CD4-positive, alpha-beta T cell treated with Interleukin-21 for 1 hour (primary cell): Measurements from ENCODE around the gene VRTN.
A peak's percentile ranks its signal among the peaks of the same experiment; 100 is the strongest.
"Not testable (repeated sequence)": the region's sequence is repeated elsewhere in the genome, so short reads cannot be mapped to it uniquely, and the experiment has no call there.

Experiments
- DNase-seq: peaks from one replicate; pipeline ENCODE4 v3.0.0-alpha.2; 2020

Gene VRTN

DNA sequence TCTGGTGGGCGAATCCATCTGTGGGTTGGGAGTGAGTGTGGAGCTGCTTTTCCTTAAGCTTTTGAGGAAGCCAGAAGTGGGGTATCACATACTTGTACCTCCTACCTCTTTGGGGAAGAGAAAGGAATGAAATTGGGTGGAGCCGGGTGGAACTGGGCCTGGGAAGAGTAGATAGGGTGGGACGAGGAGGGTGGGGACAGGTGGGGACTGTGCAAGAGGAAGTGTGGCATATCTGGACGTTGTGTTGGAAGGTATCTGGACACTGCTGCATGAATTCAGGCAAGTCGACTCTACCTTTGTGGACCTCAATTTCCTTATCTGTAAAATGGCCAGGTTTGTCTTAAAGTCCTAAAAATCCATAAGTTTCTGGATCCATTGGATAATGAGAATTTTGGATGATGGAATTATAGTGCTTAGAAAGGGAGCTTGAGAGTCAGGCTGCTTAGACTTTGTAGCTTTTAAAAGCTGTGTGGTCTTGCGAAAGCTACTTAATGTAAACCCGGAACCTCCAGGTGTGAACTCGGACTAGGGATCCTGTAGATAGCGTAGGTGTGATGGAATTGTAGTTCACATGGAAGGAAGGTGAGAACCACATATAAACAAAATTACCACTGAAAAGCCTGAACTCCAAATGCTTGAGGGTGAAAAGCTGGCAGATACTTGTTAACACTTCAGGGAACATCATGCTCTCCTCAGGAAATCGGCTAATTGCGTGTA lies 2.1 kb downstream of the VRTN start:
- no peak for DNase-seq

DNA sequence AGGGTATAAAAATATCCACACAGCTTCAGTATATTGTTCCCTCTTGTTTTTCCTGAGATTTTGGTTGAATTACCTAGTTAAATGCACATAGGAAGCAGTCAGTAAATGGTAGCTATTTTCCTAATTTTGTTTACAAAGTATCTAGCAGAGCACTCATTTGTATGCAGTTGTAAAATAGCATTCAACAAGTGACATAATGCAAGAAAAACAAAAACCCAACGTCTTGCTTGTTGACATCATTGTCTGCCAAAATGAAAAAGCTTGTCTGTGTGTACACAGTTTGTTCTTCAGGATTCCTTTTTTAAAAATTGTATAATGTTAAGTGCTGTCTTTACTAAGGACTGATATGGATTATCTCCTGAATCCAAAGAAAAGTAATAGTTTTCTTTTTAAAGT lies 2.7 kb downstream of the VRTN start:
- DNase-seq, result no peak

GRCh38 chr14:74356892-74357575 lies 8.8 kb downstream of the VRTN start:
- no peak for DNase-seq

DNA sequence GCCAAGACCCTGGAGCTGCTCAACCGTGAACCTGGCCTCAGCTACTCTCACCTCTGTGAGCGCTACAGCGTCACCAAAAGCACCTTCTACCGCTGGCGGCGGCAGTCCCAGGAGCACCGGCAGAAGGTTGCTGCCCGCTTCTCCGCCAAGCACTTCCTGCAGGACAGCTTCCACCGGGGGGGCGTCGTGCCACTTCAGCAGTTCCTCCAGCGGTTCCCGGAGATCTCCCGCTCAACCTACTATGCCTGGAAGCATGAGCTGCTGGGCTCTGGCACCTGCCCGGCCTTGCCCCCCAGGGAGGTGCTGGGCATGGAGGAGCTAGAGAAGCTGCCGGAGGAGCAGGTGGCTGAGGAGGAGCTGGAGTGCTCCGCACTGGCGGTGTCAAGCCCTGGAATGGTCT lies 9.3 kb downstream of the VRTN start:
- no peak for DNase-seq

DNA sequence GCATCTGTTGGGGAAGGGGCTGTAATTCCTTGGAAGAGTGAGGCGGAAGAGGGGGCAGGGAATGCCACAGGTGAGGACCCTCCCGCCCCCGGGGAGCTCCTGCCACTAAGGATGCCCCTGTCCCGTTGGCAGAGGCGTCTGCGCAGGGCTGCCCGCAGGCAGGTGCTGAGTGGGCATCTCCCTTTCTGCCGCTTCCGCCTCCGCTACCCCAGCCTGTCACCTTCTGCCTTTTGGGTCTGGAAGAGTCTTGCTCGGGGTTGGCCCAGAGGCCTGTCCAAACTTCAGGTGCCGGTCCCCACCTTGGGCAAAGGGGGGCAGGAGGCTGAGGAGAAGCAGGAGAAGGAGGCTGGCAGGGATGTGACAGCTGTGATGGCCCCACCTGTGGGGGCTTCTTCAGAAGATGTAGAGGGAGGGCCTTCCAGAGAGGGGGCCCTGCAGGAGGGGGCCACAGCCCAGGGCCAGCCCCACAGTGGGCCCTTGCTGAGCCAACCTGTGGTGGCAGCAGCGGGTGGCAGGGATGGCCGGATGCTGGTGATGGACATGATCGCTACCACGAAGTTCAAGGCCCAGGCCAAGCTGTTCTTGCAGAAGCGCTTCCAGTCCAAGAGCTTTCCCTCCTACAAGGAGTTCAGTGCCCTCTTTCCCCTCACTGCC lies 10.0 kb downstream of the VRTN start:
- DNase-seq, result no peak

- no peak for DNase-seq
Observed at GRCh38 chr14:74360163-74360562, 11.9 kb downstream of the VRTN start.

DNA sequence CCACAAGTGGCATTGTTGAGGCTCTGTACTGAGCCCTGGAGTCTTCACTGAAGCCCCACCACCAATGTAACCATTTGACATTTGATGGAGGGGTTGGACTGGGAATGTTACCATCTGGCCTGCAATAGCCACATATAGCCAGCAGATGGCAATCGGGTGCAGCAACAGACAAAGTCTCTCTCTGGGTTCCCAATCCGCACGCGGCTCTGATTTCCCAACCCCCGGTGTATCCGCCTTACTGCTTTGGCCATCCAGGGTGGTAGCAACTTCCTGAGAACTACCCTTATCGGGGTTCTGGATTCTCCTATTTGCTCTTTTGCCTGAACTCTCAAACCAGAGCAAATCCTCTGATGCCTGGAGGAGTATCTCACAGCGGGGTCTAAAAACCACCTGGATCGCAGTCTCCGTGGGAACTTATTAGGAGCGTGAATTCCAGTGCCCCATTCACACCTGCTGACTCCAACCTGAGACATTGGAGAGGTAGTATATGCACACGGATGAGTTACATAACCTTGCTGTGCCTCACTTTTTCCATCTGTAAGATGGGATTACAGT lies 14.2 kb downstream of the VRTN start:
- DNase-seq, result peak; percentile 67

GRCh38 chr14:74364271-74364880 lies 16.1 kb downstream of the VRTN start:
- no peak for DNase-seq

- no peak for DNase-seq
Observed at GRCh38 chr14:74368026-74368425, 19.8 kb downstream of the VRTN start.

DNA sequence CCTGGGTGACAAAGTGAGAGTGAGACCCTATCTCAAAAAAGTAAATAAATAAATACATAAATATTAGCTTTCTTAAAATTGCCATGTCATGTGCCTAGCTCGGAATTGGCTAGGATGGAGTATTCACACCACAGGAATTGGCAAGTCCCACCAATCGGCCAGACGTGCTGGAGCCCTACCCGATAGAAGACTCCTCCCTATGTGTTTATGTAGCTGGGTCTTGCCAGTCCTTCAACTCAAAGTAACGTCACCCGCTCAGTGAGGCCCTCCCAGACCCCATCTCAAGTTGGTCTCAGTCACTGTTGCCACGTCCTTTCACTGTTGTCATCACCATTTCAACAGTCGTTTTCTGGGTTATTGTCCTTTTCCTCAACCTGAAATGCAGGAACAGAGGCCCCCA lies 20.2 kb downstream of the VRTN start:
- no peak for DNase-seq

GRCh38 chr14:74377976-74378690 lies 29.9 kb downstream of the VRTN start:
- no peak for DNase-seq

GRCh38 chr14:74380172-74380571 lies 31.9 kb downstream of the VRTN start:
- DNase-seq, result no peak

- DNase-seq, result no peak
Observed at GRCh38 chr14:74380845-74381244, 32.6 kb downstream of the VRTN start.

GRCh38 chr14:74381571-74381970 lies 33.3 kb downstream of the VRTN start:
- DNase-seq, result not testable (repeated sequence)

DNA sequence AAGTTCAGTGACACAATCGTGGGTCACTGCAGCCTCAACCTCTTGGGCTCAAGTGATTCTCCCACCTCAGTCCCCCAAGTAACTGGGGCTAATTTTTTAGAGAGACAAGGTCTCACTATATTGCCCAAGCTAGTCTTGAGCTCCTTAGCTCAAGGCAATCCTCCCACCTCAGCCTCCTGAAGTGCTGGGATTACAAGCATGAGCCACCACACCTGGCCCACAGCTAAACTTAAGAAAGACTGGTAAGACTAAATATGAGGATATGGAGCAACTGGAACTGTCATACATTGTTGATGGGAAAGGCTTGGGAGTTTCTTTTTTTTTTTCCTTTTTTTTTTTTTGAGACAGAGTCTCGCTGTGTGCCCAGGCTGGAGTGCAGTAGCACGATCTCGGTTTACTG lies 34.0 kb downstream of the VRTN start:
- no peak for DNase-seq

DNA sequence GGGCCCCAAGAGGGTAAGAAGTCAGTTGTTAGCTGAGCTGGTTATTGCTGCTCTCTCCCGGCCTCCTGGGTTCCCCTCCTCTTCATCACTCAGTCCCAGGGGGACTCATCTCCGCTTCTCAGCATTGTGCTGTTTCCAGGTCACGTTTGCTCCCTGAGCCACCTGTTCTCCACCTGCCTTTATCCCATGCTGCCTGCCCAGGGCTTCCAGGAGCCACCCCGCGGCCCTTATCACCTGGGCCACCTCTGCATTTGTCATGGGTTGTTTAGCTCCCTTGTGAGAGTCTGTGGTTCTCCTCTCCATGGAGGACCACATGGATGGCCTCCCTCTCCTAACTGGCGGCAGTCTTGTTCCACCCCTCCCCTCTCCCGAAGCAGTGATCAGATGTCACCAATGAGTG lies 41.7 kb downstream of the VRTN start:
- DNase-seq, result no peak

DNA sequence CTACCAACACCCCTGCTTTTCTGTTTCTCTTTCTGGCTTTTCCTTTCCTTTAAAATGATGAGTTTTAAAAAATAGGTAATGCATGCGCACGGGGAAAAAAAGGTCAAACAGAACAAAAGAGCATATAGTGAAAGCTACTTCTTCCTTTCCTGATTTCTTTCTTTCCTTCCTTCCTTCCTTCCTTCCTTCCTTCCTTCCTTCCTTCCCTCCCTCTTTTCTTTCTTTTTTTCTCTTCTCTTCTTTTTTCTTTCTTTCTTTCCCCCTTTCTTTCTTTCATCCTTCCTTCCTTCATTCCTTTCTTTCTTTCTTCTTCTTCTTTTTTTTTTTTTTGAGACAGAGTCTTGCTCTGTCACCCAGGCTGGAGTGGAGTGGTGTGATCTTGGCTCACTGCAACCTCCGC lies 42.2 kb downstream of the VRTN start:
- DNase-seq, result not testable (repeated sequence)

DNA sequence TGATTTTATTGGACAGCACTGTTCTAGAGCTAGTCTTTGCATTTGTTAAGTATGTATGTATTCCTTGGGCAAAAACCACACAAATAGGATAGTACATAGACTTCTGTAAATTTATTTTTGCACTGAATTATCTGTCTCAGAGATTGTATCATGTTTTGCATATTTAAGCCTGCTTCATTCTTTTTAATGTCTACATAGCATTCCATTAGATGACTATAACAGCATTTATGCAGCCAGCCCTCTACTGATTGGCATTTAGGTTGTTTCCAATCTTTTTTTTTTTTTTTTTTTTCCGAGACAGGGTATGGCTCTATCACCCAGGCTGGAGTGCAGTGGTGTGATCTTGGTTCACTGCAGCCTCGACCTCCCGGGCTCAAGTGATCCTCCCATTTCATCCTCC lies 43.2 kb downstream of the VRTN start:
- DNase-seq, result no peak

DNA sequence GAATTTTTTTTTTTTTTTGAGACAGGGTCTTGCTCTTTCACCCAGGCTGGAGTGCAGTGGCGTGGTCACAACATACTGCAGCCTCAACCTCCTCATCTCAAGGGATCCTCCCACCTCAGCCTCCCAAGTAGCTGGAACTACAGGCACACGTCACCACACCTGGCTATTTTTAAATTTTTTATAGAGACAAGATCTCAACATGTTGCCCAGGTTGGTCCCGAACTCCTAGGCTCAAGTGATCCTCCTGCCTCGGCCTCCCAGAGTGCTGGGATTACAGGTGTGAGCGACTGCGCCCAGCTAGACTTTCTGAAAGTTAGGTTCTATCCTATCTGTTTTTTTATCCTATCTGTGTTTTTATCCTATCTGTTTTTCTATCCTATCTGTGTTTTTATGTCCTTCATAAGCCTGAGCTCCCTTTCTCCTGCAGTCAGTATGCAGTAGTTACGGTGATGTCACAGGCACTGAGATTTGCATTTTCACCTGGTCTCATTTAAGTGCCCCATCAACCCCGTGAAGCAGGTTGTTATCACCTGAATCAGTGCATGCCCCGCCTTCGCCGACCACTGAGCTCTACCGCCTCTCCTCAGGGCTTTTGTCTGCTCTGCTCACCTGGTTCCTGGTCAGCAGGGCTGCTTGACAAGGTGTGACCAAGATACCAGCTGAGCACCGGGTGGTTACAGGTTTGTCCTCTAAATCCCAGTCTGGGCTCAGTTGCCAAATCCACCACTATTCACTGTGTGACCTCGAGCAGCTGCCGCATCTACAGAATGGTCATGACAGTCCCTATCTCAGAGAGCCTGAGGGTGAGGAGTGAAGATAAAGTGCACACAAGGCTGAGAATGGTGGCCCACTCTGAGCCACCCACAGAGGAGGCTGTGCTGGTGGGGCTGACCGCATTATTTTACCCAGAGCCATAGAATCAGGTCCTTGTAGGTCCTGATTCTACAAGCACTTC lies 44.6 kb downstream of the VRTN start:
- DNase-seq, result no peak

DNA sequence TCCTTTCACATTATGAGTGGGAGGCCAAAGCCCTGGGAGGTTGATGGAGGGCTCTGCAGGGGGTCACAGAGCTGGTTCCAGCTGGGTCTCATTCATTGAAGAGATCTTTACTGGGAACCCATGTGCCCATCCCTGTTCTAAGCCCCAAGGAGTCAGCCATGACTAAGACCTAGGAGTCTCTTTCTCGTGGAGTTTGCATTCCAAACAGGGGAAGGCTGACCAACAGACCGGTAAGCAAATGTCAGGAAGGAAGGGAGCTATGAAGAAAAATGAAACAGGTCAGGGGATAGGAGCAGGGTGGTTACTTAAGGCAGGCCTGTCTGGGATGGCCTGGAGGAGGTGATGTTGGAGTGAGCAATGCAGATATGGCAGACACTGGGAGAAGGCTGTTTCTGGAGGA lies 46.3 kb downstream of the VRTN start:
- no peak for DNase-seq

DNA sequence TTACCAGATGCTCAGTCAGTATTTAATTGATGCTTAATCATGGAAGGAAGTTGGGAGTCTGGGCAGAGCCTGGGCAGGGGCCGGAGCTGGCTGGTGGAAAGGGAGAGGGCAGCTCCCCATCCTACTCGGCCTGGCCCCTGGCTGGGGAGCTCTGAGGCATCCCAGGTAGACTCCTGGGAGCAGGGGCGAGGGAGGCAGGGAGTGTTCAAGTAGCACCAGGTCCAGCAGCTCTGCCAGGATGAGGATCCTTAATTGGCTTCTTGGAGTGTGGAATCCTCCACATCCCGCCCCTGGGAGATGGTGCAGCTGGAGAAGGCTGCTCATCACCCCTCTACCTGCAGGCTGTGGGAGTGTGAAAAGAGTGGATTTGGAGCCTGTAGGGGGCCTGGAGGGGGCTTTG lies 46.8 kb downstream of the VRTN start:
- no peak for DNase-seq
